Peyer's patch (tissue), 4 donors: ENCODE results near the gene NBAS. TPM values are rescaled to one million over a fixed set of nuclear protein-coding genes. Genes with fewer than 3 reads are reported as not detected.
"Not testable (repeated sequence)": the region's sequence is repeated elsewhere in the genome, so short reads cannot be mapped to it uniquely, and the experiment has no call there.

Experiments
- DNase-seq, 3 donors: peaks; one replicate each; pipeline ENCODE4 v3.0.0-alpha.2; 2017 to 2019
- H3K27ac ChIP-seq, 4 donors: fragments of 200-600 bp; sonication (generic); one replicate each; pipeline ENCODE4 v1.5.1; 2016 to 2019
- H3K27me3 ChIP-seq, 2 donors: fragments of 200-600 bp; sonication (generic); one replicate each; pipeline ENCODE4 v1.5.1; 2019
- H3K36me3 ChIP-seq, 3 donors: fragments of 200-600 bp; sonication (generic); one replicate each; pipeline ENCODE4 v1.5.1; 2016 to 2019
- H3K4me1 ChIP-seq, 4 donors: fragments of 200-600 bp; sonication (generic); one replicate each; pipeline ENCODE4 v1.5.1; 2016 to 2019
- H3K4me3 ChIP-seq, 4 donors: fragments of 200-600 bp; sonication (generic); 1 replicate in 3 of 4; 2 replicates in 1 of 4; pipeline ENCODE4 v1.5.1; 2016 to 2019; ENCODE audit warnings: mild to moderate bottlenecking in 1 of 4
- H3K9me3 ChIP-seq, 4 donors: fragments of 200-600 bp; sonication (generic); one replicate each; pipeline ENCODE4 v1.5.1; 2016 to 2019; ENCODE audit warnings: mild to moderate bottlenecking in 1 of 4
- CTCF ChIP-seq, 6 experiments: fragments of 450-650 bp in 4 of 6; fragments of 200-600 bp in 2 of 6; sonication (generic) in 1 of 6; IDR thresholded peaks; one replicate each; pipeline ENCODE4 v1.5.1; 2017 to 2019; ENCODE audit warnings: antibody characterized with exemption in 6 of 6, mild to moderate bottlenecking in 3 of 6, moderate library complexity in 1 of 6
- POLR2A ChIP-seq, 2 donors: fragments of 450-650 bp; IDR thresholded peaks; one replicate each; pipeline ENCODE4 v1.5.1; 2017; ENCODE audit warnings: antibody characterized with exemption in 2 of 2, mild to moderate bottlenecking in 2 of 2, moderate library complexity in 2 of 2
- total RNA-seq, 4 donors: library from RNA; depleted of rRNA; stranded (reverse); fragments of >200 nt; gene quantifications; one replicate each; pipeline ENCODE4 v1.1.0, GENCODE V29; 2016

Gene NBAS
- total RNA-seq, 4 donors from 2014 or later = 43.2 to 70.2 (median 55.3) TPM

GRCh38 chr2:15527074-15527739 lies 33.9 kb downstream of the NBAS start:
- no peak for DNase-seq
- peaks cover 0 to 40% (median 0%) of the 10 kb centered on the region in 3 donors for H3K36me3 ChIP-seq
- H3K4me3 ChIP-seq = no peak overlapping the region
- no peaks in the 10 kb centered on the region for H3K4me1 ChIP-seq
- no peak for TF ChIP-seq CTCF (IDR thresholded peaks at IDR 0.05)
- TF ChIP-seq POLR2A (IDR thresholded peaks at IDR 0.05) = no peak
- H3K27me3 ChIP-seq = no peaks in the 10 kb centered on the region
- H3K9me3 ChIP-seq = no peaks in the 10 kb centered on the region
- no peak overlapping the region for H3K27ac ChIP-seq

GRCh38 chr2:15521641-15522181 lies 39.4 kb downstream of the NBAS start:
- no peak for DNase-seq
- Histone ChIP-seq H3K27ac (no peak overlapping the region), H3K4me1 (no peaks in the 10 kb centered on the region), H3K4me3 (no peak overlapping the region), H3K9me3 (no peaks in the 10 kb centered on the region), H3K36me3 (peaks cover 0 to 19% (median 0%) of the 10 kb centered on the region in 3 donors), H3K27me3 (no peaks in the 10 kb centered on the region)
- TF ChIP-seq CTCF (IDR thresholded peaks at IDR 0.05) (no peak), POLR2A (IDR thresholded peaks at IDR 0.05) (no peak)

GRCh38 chr2:15520346-15520745 lies 40.8 kb downstream of the NBAS start:
- Histone ChIP-seq H3K4me1 (no peaks in the 10 kb centered on the region), H3K9me3 (no peaks in the 10 kb centered on the region), H3K27me3 (no peaks in the 10 kb centered on the region), H3K4me3 (no peak overlapping the region), H3K36me3 (peaks cover 0 to 19% (median 0%) of the 10 kb centered on the region in 3 donors), H3K27ac (no peak overlapping the region)
- TF ChIP-seq POLR2A (IDR thresholded peaks at IDR 0.05) = no peak
- no peak for TF ChIP-seq CTCF (IDR thresholded peaks at IDR 0.05)
- DNase-seq = no peak

GRCh38 chr2:15518759-15519158 lies 42.4 kb downstream of the NBAS start:
- H3K4me1 ChIP-seq, H3K27me3 ChIP-seq, H3K27ac ChIP-seq, H3K9me3 ChIP-seq, H3K4me3 ChIP-seq, DNase-seq, H3K36me3 ChIP-seq: not testable (repeated sequence)

GRCh38 chr2:15517793-15518192 lies 43.3 kb downstream of the NBAS start:
- peaks cover 0 to 3% (median 0%) of the 10 kb centered on the region in 3 donors for H3K36me3 ChIP-seq

More at GRCh38 chr2:15517793-15518192, 43.3 kb downstream of the NBAS start:
- no peak for DNase-seq
- TF ChIP-seq POLR2A (IDR thresholded peaks at IDR 0.05) (no peak), CTCF (IDR thresholded peaks at IDR 0.05) (no peak)
- Histone ChIP-seq H3K9me3 (no peaks in the 10 kb centered on the region), H3K27me3 (no peaks in the 10 kb centered on the region), H3K4me3 (no peak overlapping the region), H3K27ac (no peak overlapping the region), H3K4me1 (no peaks in the 10 kb centered on the region)
